Gastrocnemius medialis (tissue), 4 donors: Measurements from ENCODE around the gene TENT5A.

Experiments
- CTCF ChIP-seq, 5 experiments: fragments of 450-650 bp in 3 of 5; fragments of 200-600 bp in 2 of 5; sonication (generic) in 2 of 5; IDR thresholded peaks in 4 of 5; conservative IDR thresholded peaks in 1 of 5; 1 replicate in 4 of 5; 2 replicates in 1 of 5; pipeline ENCODE4 v1.5.1; 2016 to 2019; ENCODE audit warnings: antibody characterized with exemption in 5 of 5, mild to moderate bottlenecking in 3 of 5, moderate library complexity in 3 of 5
- POLR2A ChIP-seq, 2 donors: fragments of 450-650 bp; IDR thresholded peaks; one replicate each; pipeline ENCODE4 v1.6.1; 2017; ENCODE audit warnings: antibody characterized with exemption in 2 of 2, mild to moderate bottlenecking in 2 of 2, moderate library complexity in 2 of 2

GRCh38 chr6:81714684-81715083 is 37.8 kb downstream of the TENT5A start:
- no peak for TF ChIP-seq CTCF (IDR thresholded peaks at IDR 0.05 in 4 of 5, conservative IDR thresholded peaks at IDR 0.05 in 1 of 5)
- no peak for TF ChIP-seq POLR2A (IDR thresholded peaks at IDR 0.05)
